ENCODE measurements around the gene SUDS3. TPM values are rescaled to one million over a fixed set of nuclear protein-coding genes. Genes with fewer than 3 reads are reported as not detected.
A peak's percentile ranks its signal among the peaks of the same experiment; 100 is the strongest.

Gene SUDS3
- 23.3 and 25.5 TPM in 2 replicates for total RNA-seq

GRCh38 chr12:118376089-118377020, at the start of gene SUDS3:
Gene SUDS3, plus strand, starts transcription at chr12:118376555. Its CDS starts 137 bp downstream, at chr12:118376692.
- Mint-ChIP-seq H3K36me3 (ENCODE audit: low read depth) (peaks cover 6% of the 10 kb centered on the region), H3K27ac (peak within 1 kb of the TSS; percentile 99), H3K4me3 (peak within 1 kb of the TSS; percentile 97), H3K4me1 (ENCODE audit: low read depth) (peaks cover 44% of the 10 kb centered on the region), H3K27me3 (ENCODE audit: insufficient read depth) (peaks cover 4% of the 10 kb centered on the region), H3K9me3 (no peaks in the 10 kb centered on the region)
- intact Hi-C loops (cut with micrococcal nuclease) = loop anchor here (1.0 to 2.0 kb wide), 5 partner anchors 194 to 1638 kb away; partner anchors contain the start of genes RNFT2 and SPRING1
- peak; percentile 89 for DNase-seq (ENCODE audit: low spot score)

GRCh38 chr12:118326991-118327390, 49.4 kb upstream of the SUDS3 start:
- H3K27me3 Mint-ChIP-seq (ENCODE audit: insufficient read depth) = no peaks in the 10 kb centered on the region
- H3K4me3 Mint-ChIP-seq = no peak overlapping the region
- no peak overlapping the region for H3K27ac Mint-ChIP-seq
- peaks cover 18% of the 10 kb centered on the region for H3K4me1 Mint-ChIP-seq (ENCODE audit: low read depth)
- no peaks in the 10 kb centered on the region for H3K9me3 Mint-ChIP-seq
- peaks cover 6% of the 10 kb centered on the region for H3K36me3 Mint-ChIP-seq (ENCODE audit: low read depth)
- intact Hi-C loops (cut with micrococcal nuclease) = no loop called here
- no peak for DNase-seq (ENCODE audit: low spot score)

- H3K27me3 Mint-ChIP-seq (ENCODE audit: insufficient read depth) = no peaks in the 10 kb centered on the region
- peaks cover 22% of the 10 kb centered on the region for H3K4me1 Mint-ChIP-seq (ENCODE audit: low read depth)
- intact Hi-C loops (cut with micrococcal nuclease) = no loop called here
- no peak for DNase-seq (ENCODE audit: low spot score)
- peaks cover 6% of the 10 kb centered on the region for H3K36me3 Mint-ChIP-seq (ENCODE audit: low read depth)
- no peaks in the 10 kb centered on the region for H3K9me3 Mint-ChIP-seq
- no peak overlapping the region for H3K27ac Mint-ChIP-seq
- H3K4me3 Mint-ChIP-seq = no peak overlapping the region
Measured at GRCh38 chr12:118327391-118327790, 49.0 kb upstream of the SUDS3 start.

- H3K4me3 Mint-ChIP-seq = no peak overlapping the region
- DNase-seq (ENCODE audit: low spot score) = no peak
- no peaks in the 10 kb centered on the region for H3K9me3 Mint-ChIP-seq
- H3K4me1 Mint-ChIP-seq (ENCODE audit: low read depth) = peaks cover 25% of the 10 kb centered on the region
- no peak overlapping the region for H3K27ac Mint-ChIP-seq
- H3K36me3 Mint-ChIP-seq (ENCODE audit: low read depth) = peaks cover 11% of the 10 kb centered on the region
- no peaks in the 10 kb centered on the region for H3K27me3 Mint-ChIP-seq (ENCODE audit: insufficient read depth)
- intact Hi-C loops (cut with micrococcal nuclease) = no loop called here
Measured at GRCh38 chr12:118328486-118329330, 47.6 kb upstream of the SUDS3 start.

- Mint-ChIP-seq H3K36me3 (ENCODE audit: low read depth) (peaks cover 11% of the 10 kb centered on the region), H3K4me1 (ENCODE audit: low read depth) (peaks cover 25% of the 10 kb centered on the region), H3K27me3 (ENCODE audit: insufficient read depth) (no peaks in the 10 kb centered on the region), H3K4me3 (no peak overlapping the region), H3K27ac (no peak overlapping the region), H3K9me3 (no peaks in the 10 kb centered on the region)
- no peak for DNase-seq (ENCODE audit: low spot score)
- intact Hi-C loops (cut with micrococcal nuclease) = no loop called here
Measured at GRCh38 chr12:118330421-118331018, 45.8 kb upstream of the SUDS3 start.

GRCh38 chr12:118332511-118332910, 43.8 kb upstream of the SUDS3 start:
- H3K4me1 Mint-ChIP-seq (ENCODE audit: low read depth) = peaks cover 25% of the 10 kb centered on the region
- no peak for DNase-seq (ENCODE audit: low spot score)
- H3K27ac Mint-ChIP-seq = no peak overlapping the region
- intact Hi-C loops (cut with micrococcal nuclease) = no loop called here
- H3K9me3 Mint-ChIP-seq = no peaks in the 10 kb centered on the region
- no peaks in the 10 kb centered on the region for H3K27me3 Mint-ChIP-seq (ENCODE audit: insufficient read depth)
- peaks cover 8% of the 10 kb centered on the region for H3K36me3 Mint-ChIP-seq (ENCODE audit: low read depth)
- no peak overlapping the region for H3K4me3 Mint-ChIP-seq

GRCh38 chr12:118334241-118334640, 42.1 kb upstream of the SUDS3 start:
- Mint-ChIP-seq H3K4me3 (no peak overlapping the region), H3K4me1 (ENCODE audit: low read depth) (peaks cover 32% of the 10 kb centered on the region), H3K27ac (no peak overlapping the region), H3K36me3 (ENCODE audit: low read depth) (peaks cover 11% of the 10 kb centered on the region), H3K9me3 (no peaks in the 10 kb centered on the region), H3K27me3 (ENCODE audit: insufficient read depth) (no peaks in the 10 kb centered on the region)
- intact Hi-C loops (cut with micrococcal nuclease) = no loop called here
- no peak for DNase-seq (ENCODE audit: low spot score)

- H3K27ac Mint-ChIP-seq = no peak overlapping the region
- H3K27me3 Mint-ChIP-seq (ENCODE audit: insufficient read depth) = no peaks in the 10 kb centered on the region
- intact Hi-C loops (cut with micrococcal nuclease) = no loop called here
- H3K4me1 Mint-ChIP-seq (ENCODE audit: low read depth) = peaks cover 28% of the 10 kb centered on the region
- no peak for DNase-seq (ENCODE audit: low spot score)
- peaks cover 11% of the 10 kb centered on the region for H3K36me3 Mint-ChIP-seq (ENCODE audit: low read depth)
- no peak overlapping the region for H3K4me3 Mint-ChIP-seq
- no peaks in the 10 kb centered on the region for H3K9me3 Mint-ChIP-seq
Measured at GRCh38 chr12:118334939-118335567, 41.3 kb upstream of the SUDS3 start.

GRCh38 chr12:118336123-118336522, 40.2 kb upstream of the SUDS3 start:
- Mint-ChIP-seq H3K27me3 (ENCODE audit: insufficient read depth) (no peaks in the 10 kb centered on the region), H3K4me3 (no peak overlapping the region), H3K27ac (no peak overlapping the region), H3K9me3 (no peaks in the 10 kb centered on the region), H3K4me1 (ENCODE audit: low read depth) (peaks cover 21% of the 10 kb centered on the region), H3K36me3 (ENCODE audit: low read depth) (peaks cover 8% of the 10 kb centered on the region)
- no peak for DNase-seq (ENCODE audit: low spot score)
- intact Hi-C loops (cut with micrococcal nuclease) = no loop called here

GRCh38 chr12:118337194-118337838, 39.0 kb upstream of the SUDS3 start:
- peaks cover 17% of the 10 kb centered on the region for H3K4me1 Mint-ChIP-seq (ENCODE audit: low read depth)

GRCh38 chr12:118342090-118342489, 34.3 kb upstream of the SUDS3 start:
- Mint-ChIP-seq H3K4me1 (ENCODE audit: low read depth) (peaks cover 24% of the 10 kb centered on the region), H3K27ac (no peak overlapping the region), H3K27me3 (ENCODE audit: insufficient read depth) (no peaks in the 10 kb centered on the region), H3K4me3 (no peak overlapping the region), H3K36me3 (ENCODE audit: low read depth) (peaks cover 6% of the 10 kb centered on the region), H3K9me3 (no peaks in the 10 kb centered on the region)
- no peak for DNase-seq (ENCODE audit: low spot score)
- intact Hi-C loops (cut with micrococcal nuclease) = no loop called here

More at GRCh38 chr12:118337194-118337838, 39.0 kb upstream of the SUDS3 start:
- Mint-ChIP-seq H3K4me3 (no peak overlapping the region), H3K9me3 (no peaks in the 10 kb centered on the region), H3K27ac (no peak overlapping the region), H3K36me3 (ENCODE audit: low read depth) (peaks cover 8% of the 10 kb centered on the region), H3K27me3 (ENCODE audit: insufficient read depth) (no peaks in the 10 kb centered on the region)
- no peak for DNase-seq (ENCODE audit: low spot score)
- intact Hi-C loops (cut with micrococcal nuclease) = no loop called here

GRCh38 chr12:118344829-118345228, 31.5 kb upstream of the SUDS3 start:
- DNase-seq (ENCODE audit: low spot score) = no peak
- intact Hi-C loops (cut with micrococcal nuclease) = no loop called here
- Mint-ChIP-seq H3K4me1 (ENCODE audit: low read depth) (peaks cover 11% of the 10 kb centered on the region), H3K36me3 (ENCODE audit: low read depth) (peaks cover 3% of the 10 kb centered on the region), H3K27me3 (ENCODE audit: insufficient read depth) (no peaks in the 10 kb centered on the region), H3K27ac (no peak overlapping the region), H3K4me3 (no peak overlapping the region), H3K9me3 (no peaks in the 10 kb centered on the region)
